ENCODE measurements around the gene TMEM18. TPM values are rescaled to one million over a fixed set of nuclear protein-coding genes. Genes with fewer than 3 reads are reported as not detected.

The TMEM18 gene
- total RNA-seq, 1 donor from 2014 or later = 50.0 TPM

GRCh38 chr2:715038-715437 is 37.8 kb upstream of the TMEM18 start:
- no peak overlapping the region for H3K9ac ChIP-seq
- no peaks in the 10 kb centered on the region for H3K9me3 ChIP-seq (ENCODE audit: low read depth)
- no peak for DNase-seq (ENCODE audit: low spot score)
- no peaks in the 10 kb centered on the region for H3K4me1 ChIP-seq
- Mint-ChIP-seq H3K27ac (no peak overlapping the region), H3K4me3 (no peak overlapping the region), H3K36me3 (no peaks in the 10 kb centered on the region), H3K27me3 (ENCODE audit: insufficient read depth, low read depth) (peaks cover 4% of the 10 kb centered on the region), H3K9me3 (no peaks in the 10 kb centered on the region), H3K4me1 (peaks cover 10% of the 10 kb centered on the region)
- no peaks in the 10 kb centered on the region for H3F3A ChIP-seq (ENCODE audit: low read depth)
- H3K27me3 ChIP-seq = no peaks in the 10 kb centered on the region
- H3K4me2 ChIP-seq = no peak overlapping the region
- no peak overlapping the region for H3K27ac ChIP-seq
- H4K20me1 ChIP-seq (ENCODE audit: low read depth) = no peaks in the 10 kb centered on the region
- H3K36me3 ChIP-seq = no peaks in the 10 kb centered on the region
- no peak for TF ChIP-seq EZH2phosphoT487 (IDR thresholded peaks at IDR 0.05)
- TF ChIP-seq EZH2 (IDR thresholded peaks at IDR 0.05) = no peak
- TF ChIP-seq, protein P1, sequence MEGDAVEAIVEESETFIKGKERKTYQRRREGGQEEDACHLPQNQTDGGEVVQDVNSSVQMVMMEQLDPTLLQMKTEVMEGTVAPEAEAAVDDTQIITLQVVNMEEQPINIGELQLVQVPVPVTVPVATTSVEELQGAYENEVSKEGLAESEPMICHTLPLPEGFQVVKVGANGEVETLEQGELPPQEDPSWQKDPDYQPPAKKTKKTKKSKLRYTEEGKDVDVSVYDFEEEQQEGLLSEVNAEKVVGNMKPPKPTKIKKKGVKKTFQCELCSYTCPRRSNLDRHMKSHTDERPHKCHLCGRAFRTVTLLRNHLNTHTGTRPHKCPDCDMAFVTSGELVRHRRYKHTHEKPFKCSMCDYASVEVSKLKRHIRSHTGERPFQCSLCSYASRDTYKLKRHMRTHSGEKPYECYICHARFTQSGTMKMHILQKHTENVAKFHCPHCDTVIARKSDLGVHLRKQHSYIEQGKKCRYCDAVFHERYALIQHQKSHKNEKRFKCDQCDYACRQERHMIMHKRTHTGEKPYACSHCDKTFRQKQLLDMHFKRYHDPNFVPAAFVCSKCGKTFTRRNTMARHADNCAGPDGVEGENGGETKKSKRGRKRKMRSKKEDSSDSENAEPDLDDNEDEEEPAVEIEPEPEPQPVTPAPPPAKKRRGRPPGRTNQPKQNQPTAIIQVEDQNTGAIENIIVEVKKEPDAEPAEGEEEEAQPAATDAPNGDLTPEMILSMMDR (IDR thresholded peaks at IDR 0.05) = no peak
- no peak overlapping the region for H2AFZ ChIP-seq (replicated peaks)
- no peaks in the 10 kb centered on the region for H3K79me2 ChIP-seq (ENCODE audit: low read depth)
- no peak overlapping the region for H3K4me3 ChIP-seq

DNA sequence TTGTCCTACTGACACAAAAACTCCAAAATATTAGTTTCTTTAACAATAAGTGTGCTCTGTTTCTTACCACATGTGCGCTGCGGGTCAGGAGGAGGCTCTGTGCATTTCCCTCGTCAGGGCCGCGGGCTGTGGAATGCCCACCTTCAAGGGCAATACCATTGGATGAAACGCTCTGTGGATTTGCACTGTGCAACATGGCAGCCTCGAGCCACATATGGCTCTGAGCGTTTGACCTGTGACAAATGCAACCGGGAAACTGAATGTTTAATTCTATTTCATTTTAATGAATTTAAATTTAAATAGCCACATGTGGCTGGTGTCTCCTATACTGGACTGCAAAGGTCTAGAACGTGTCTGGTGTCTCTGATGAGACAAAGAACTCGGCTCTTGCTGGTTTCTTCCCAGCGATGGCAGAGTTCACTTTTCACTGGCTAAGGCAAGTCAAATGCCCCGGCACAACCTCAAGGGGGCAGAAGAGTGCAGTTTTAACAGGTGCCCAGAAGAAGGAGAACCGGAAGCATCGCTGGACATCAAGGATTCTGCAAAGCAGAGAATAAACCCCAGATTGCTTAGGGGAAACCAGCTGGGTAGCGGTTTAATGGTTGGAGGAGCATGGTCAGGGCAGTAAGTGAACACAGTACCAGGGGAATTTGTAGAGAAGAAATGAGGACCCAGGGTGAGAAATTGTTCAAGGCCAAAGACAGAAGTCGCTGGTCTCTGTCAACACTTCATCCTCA is 37.0 kb upstream of the TMEM18 start:
- no peak overlapping the region for H3K4me3 Mint-ChIP-seq
- peaks cover 4% of the 10 kb centered on the region for H3K27me3 Mint-ChIP-seq (ENCODE audit: insufficient read depth, low read depth)
- no peaks in the 10 kb centered on the region for H3K27me3 ChIP-seq
- H3K4me1 Mint-ChIP-seq = peaks cover 10% of the 10 kb centered on the region
- H3K27ac ChIP-seq = no peak overlapping the region
- no peak overlapping the region for H3K4me3 ChIP-seq
- no peaks in the 10 kb centered on the region for H3K9me3 Mint-ChIP-seq
- H2AFZ ChIP-seq (replicated peaks) = no peak overlapping the region
- H3K79me2 ChIP-seq (ENCODE audit: low read depth) = no peaks in the 10 kb centered on the region
- H3F3A ChIP-seq (ENCODE audit: low read depth) = no peaks in the 10 kb centered on the region
- H4K20me1 ChIP-seq (ENCODE audit: low read depth) = no peaks in the 10 kb centered on the region
- TF ChIP-seq, protein P1 (IDR thresholded peaks at IDR 0.05) = peak; percentile 77
- no peak for TF ChIP-seq EZH2phosphoT487 (IDR thresholded peaks at IDR 0.05)
- TF ChIP-seq EZH2 (IDR thresholded peaks at IDR 0.05) = no peak
- H3K36me3 ChIP-seq = no peaks in the 10 kb centered on the region
- H3K9me3 ChIP-seq (ENCODE audit: low read depth) = no peaks in the 10 kb centered on the region
- H3K4me1 ChIP-seq = no peaks in the 10 kb centered on the region
- no peaks in the 10 kb centered on the region for H3K36me3 Mint-ChIP-seq
- no peak overlapping the region for H3K4me2 ChIP-seq
- peak overlapping the region; percentile 35 for H3K27ac Mint-ChIP-seq
- peak; percentile 82 for DNase-seq (ENCODE audit: low spot score)
- H3K9ac ChIP-seq = no peak overlapping the region

DNA sequence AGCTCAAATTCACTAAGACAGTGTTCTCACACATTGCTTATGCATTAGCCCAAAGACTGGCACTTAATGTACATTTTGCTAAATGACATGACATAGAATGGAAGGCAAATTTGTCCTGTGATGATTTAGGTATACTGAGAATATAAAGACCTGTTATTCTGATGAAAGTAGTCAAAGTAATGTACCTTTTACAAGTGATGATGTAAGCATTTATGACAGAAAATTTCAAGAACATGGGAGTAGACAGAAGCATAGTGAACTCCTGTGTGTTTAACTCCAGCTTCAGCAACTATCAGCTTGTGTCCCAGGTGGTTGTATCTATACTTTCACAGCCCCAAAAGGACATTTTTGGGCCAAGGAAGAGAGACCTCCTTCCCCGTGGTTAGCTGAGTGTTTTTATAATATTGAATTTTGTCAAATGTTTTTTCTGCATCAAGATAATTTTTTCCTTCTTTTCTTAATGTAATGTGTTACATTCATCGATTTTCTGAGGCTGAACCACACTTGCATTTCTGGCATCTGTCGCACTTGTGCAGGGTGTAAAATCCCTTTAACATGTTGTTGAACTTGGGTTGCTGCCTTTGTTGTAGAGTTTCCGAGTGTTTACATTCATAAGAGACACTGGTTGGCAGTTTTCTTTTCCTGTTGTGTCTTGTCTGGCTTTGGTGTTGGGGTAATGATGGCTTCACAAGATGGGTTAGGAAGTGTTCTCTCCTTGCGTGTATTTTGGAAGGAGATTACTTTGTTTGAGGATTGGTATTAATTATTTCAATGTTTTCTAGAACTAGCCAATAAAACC is 33.9 kb upstream of the TMEM18 start:
- Mint-ChIP-seq H3K27me3 (ENCODE audit: insufficient read depth, low read depth) (peaks cover 4% of the 10 kb centered on the region), H3K9me3 (no peaks in the 10 kb centered on the region), H3K27ac (no peak overlapping the region), H3K36me3 (no peaks in the 10 kb centered on the region), H3K4me3 (no peak overlapping the region), H3K4me1 (peaks cover 4% of the 10 kb centered on the region)
- no peak for DNase-seq (ENCODE audit: low spot score)
- H2AFZ ChIP-seq (replicated peaks) = no peak overlapping the region
- H3K79me2 ChIP-seq (ENCODE audit: low read depth) = no peaks in the 10 kb centered on the region
- H3K4me1 ChIP-seq = no peaks in the 10 kb centered on the region
- TF ChIP-seq, protein P1 (IDR thresholded peaks at IDR 0.05) = no peak
- TF ChIP-seq EZH2phosphoT487 (IDR thresholded peaks at IDR 0.05) (no peak), EZH2 (IDR thresholded peaks at IDR 0.05) (no peak)
- H3K9me3 ChIP-seq (ENCODE audit: low read depth) = no peaks in the 10 kb centered on the region
- no peak overlapping the region for H3K4me3 ChIP-seq
- no peak overlapping the region for H3K27ac ChIP-seq
- H3K9ac ChIP-seq = no peak overlapping the region
- no peak overlapping the region for H3K4me2 ChIP-seq
- no peaks in the 10 kb centered on the region for H3K27me3 ChIP-seq
- H3K36me3 ChIP-seq = no peaks in the 10 kb centered on the region
- H4K20me1 ChIP-seq (ENCODE audit: low read depth) = no peaks in the 10 kb centered on the region
- H3F3A ChIP-seq (ENCODE audit: low read depth) = no peaks in the 10 kb centered on the region

Measured in neural progenitor cell (in vitro differentiated cells).